SK-N-SH treated with all-trans-retinoic acid at 6 μM for 48 hours (cell line): ENCODE measurements around the gene GRIA1.

Experiments used
- OSR1 ChIP-seq: fragments of 250-450 bp; sonication (Bioruptor Pico); IDR thresholded peaks from 2 replicates; pipeline ENCODE4 v1.8.0; 2022; ENCODE audit warnings: moderate library complexity, mild to moderate bottlenecking, inconsistent platforms
- ZNF70 ChIP-seq: fragments of 450-650 bp; formaldehyde crosslinking; IDR thresholded peaks from 2 replicates; pipeline ENCODE4 v1.5.0; 2020; ENCODE audit warnings: mild to moderate bottlenecking, moderate library complexity

DNA sequence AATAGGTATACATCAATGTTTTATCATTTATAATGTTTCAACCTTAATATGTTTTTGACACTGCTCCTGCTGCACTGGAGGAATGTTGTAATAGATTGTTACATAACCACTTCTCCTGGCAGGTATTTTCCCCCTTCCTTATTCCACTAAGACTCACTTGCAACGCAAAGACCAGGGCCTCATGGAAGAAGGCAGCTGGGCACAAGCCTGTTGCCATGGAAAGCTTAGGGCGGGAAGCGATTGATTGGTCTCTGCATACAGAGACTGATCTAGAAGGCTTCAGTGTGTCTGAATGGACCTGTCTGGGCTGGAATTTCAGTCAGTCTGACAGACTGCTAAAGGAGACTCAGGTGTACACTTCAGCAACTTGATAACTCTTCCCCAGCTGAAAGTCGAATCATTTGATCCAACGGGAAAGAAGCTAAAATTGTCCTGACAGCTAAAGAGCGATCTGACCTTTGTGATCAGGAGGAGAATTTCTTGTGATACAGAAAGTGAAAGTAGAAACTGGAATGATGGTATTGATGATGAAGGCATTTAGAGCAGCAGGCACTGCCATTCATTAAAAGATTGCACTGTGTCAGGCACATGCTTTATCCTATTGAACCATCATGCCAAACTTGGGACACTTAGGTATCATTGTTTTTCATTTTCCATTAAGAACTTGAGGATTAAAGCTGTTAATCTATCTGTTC, 65.1 kb downstream of the GRIA1 start:
- no peak for TF ChIP-seq ZNF70 (CRISPR knock-in tag)
- no peak for TF ChIP-seq OSR1 (CRISPR knock-in tag)
